GM10266 (cell line): ENCODE results near the gene MRM3.
"Not testable (repeated sequence)": the region's sequence is repeated elsewhere in the genome, so short reads cannot be mapped to it uniquely, and the experiment has no call there.

Source experiments
- DNase-seq: peaks from one replicate; pipeline ENCODE4 v3.0.0; 2012; ENCODE audit errors: extremely low spot score
- CTCF ChIP-seq: IDR thresholded peaks from 2 replicates; pipeline ENCODE4 v1.5.1; 2012; ENCODE audit warnings: mild to moderate bottlenecking, low read depth; ENCODE audit not compliant: control insufficient read depth, insufficient read depth; ENCODE audit errors: missing control alignments

MRM3 gene

GRCh38 chr17:801660-802059 lies 19.5 kb downstream of the MRM3 start:
- no peak for TF ChIP-seq CTCF
- no peak for DNase-seq

DNA sequence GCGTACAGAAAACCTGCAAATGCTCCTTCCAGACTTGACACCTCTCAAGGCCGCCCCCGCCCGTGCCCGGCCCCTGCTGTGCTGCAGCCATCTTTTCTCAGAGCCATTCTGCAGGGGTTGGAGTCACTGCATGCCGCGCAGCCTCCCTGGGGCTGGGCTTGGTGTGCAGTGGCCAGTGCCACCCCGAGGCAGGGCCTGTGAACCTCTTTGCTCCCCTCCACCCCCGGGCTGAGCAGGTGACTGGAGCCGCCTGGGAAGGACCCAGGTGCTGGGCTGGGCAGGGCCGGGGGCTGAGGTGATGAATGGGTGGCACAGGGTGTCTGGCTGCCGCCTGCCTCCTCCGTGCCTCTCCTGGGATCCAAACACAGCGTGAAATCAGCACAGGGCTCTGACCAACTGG lies 20.3 kb downstream of the MRM3 start:
- DNase-seq: no peak
- no peak for TF ChIP-seq CTCF

GRCh38 chr17:802901-803881 lies 21.0 kb downstream of the MRM3 start:
- DNase-seq: no peak
- no peak for TF ChIP-seq CTCF

GRCh38 chr17:804541-805435 lies 22.6 kb downstream of the MRM3 start:
- no peak for DNase-seq
- TF ChIP-seq CTCF: no peak

DNA sequence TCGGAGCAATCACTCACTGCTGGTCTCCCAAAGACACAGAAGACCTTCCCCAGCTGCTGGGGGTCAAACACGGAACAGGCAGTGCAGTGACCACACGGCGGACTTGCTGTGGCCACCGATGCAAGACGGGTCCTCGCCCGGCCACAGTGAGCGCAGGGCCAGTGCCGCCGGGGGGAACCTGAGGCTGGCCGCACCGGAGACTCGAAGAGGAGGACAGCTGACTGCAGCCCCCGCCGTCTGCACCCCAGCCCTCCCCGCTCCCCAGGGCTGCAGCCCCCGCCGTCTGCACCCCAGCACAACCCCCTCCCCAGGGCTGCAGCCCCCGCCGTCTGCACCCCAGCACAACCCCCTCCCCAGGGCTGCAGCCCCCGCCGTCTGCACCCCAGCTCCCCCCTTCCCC lies 23.7 kb downstream of the MRM3 start:
- not testable (repeated sequence) for DNase-seq

- no peak for DNase-seq
- no peak for TF ChIP-seq CTCF
These were observed 24.2 kb downstream of the MRM3 start for GRCh38 chr17:806346-806745.

DNA sequence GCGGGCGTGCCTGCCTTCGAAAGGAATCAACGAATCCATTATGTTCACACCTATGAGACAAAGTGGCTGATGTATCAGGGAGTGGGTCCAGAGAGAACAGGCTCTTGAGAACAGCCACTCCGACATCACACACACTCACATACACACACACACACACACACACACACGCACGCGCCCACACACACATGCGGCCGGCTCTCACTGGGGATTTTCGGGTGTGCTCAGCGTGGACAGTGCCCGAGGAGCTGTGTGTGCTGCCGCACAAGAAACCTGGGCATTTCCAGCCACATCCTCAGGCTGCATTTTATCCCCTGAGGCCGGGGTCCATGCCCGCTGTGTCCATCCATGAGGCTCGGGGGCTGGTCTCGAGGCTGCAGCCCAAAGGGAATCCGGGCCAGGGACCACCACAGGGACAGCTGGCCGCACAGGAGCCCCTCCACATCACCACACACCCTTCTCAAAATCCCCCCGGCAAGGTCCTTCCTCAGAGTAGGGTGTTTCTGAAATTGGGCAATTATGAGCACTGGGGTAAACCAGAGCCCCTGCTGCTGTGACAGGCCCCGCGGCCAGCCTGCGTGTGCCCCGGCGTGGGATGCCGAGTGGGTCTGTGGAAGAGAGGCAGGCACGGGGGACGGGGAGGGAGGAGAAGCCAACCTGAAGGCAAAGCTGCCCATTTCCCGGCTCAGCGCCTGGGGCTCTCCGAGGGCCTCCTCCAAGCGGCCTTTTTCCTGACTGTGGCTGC lies 24.8 kb downstream of the MRM3 start:
- DNase-seq: no peak
- TF ChIP-seq CTCF: no peak
